H1 (cell line): ENCODE measurements around the gene RAD54L. TPM values are rescaled to one million over a fixed set of nuclear protein-coding genes. Genes with fewer than 3 reads are reported as not detected.

Experiments
- ASH2L ChIP-seq: fragments of 200-600, 300-600 bp; sonication (generic); IDR thresholded peaks from one replicate; pipeline ENCODE4 v1.7.1; 2017; ENCODE audit warnings: low read length
- ATF2 ChIP-seq: IDR thresholded peaks from 2 replicates; pipeline ENCODE4 v1.6.1; 2012; ENCODE audit warnings: low read length, inconsistent platforms
- BCL11A ChIP-seq, 2 experiments: IDR thresholded peaks; one replicate each; pipeline ENCODE4 v1.6.1; 2011; ENCODE audit warnings: low read depth in 2 of 2, low read length in 2 of 2, mild to moderate bottlenecking in 2 of 2
- CEBPB ChIP-seq: IDR thresholded peaks from 2 replicates; pipeline ENCODE4 v1.6.1; 2012; ENCODE audit warnings: low read depth, low read length
- CHD1 ChIP-seq: IDR thresholded peaks from 2 replicates; pipeline ENCODE4 v1.6.1; 2012; ENCODE audit warnings: low read depth, low read length, improper control_type of control experiment
- CHD2 ChIP-seq: IDR thresholded peaks from 2 replicates; pipeline ENCODE4 v1.6.1; 2012; ENCODE audit warnings: low read length, improper control_type of control experiment
- CREB1 ChIP-seq: IDR thresholded peaks from 2 replicates; pipeline ENCODE4 v1.6.1; 2012; ENCODE audit warnings: inconsistent platforms
- CTBP2 ChIP-seq: IDR thresholded peaks from 2 replicates; pipeline ENCODE4 v1.7.0; 2011; ENCODE audit warnings: borderline replicate concordance, mild to moderate bottlenecking, moderate library complexity, mixed read lengths, low read length; ENCODE audit not compliant: insufficient read depth, insufficient read length
- E2F6 ChIP-seq: IDR thresholded peaks from 2 replicates; pipeline ENCODE4 v1.6.1; 2012; ENCODE audit warnings: inconsistent platforms
- EGR1 ChIP-seq: IDR thresholded peaks from 2 replicates; pipeline ENCODE4 v1.6.1; 2011; ENCODE audit warnings: low read depth, low read length, borderline replicate concordance
- GTF2F1 ChIP-seq: IDR thresholded peaks from 2 replicates; pipeline ENCODE4 v1.6.1; 2012; ENCODE audit warnings: low read depth, low read length, improper control_type of control experiment, borderline replicate concordance
- HDAC2 ChIP-seq, 2 experiments: fragments of 300-600 bp in 1 of 2; sonication (generic) in 1 of 2; IDR thresholded peaks; 2 replicates each; pipeline ENCODE4 v1.6.1; 2011 to 2012; ENCODE audit warnings: low read depth in 2 of 2, low read length in 2 of 2, mild to moderate bottlenecking in 2 of 2, moderate library complexity in 2 of 2, borderline replicate concordance in 1 of 2, inconsistent platforms in 1 of 2
- JUN ChIP-seq: IDR thresholded peaks from 2 replicates; pipeline ENCODE4 v1.6.1; 2011; ENCODE audit warnings: low read depth, mild to moderate bottlenecking, improper control_type of control experiment, low read length
- KDM5A ChIP-seq: fragments of 200-600 bp; IDR thresholded peaks from 2 replicates; pipeline ENCODE4 v1.7.1; 2012; ENCODE audit warnings: mild to moderate bottlenecking, low read length, inconsistent platforms, mixed read lengths
- NANOG ChIP-seq: IDR thresholded peaks from 2 replicates; pipeline ENCODE4 v1.6.1; 2011; ENCODE audit warnings: low read length, low read depth, mild to moderate bottlenecking, inconsistent platforms; ENCODE audit not compliant: insufficient read depth, poor library complexity, severe bottlenecking
- RBBP5 ChIP-seq: IDR thresholded peaks from 2 replicates; pipeline ENCODE4 v1.7.1; 2012; ENCODE audit warnings: low read depth, mild to moderate bottlenecking, inconsistent platforms, low read length, moderate library complexity, borderline replicate concordance
- RFX5 ChIP-seq: IDR thresholded peaks from 2 replicates; pipeline ENCODE4 v1.6.1; 2011; ENCODE audit warnings: low read depth, low read length, improper control_type of control experiment, borderline replicate concordance
- SIX5 ChIP-seq: IDR thresholded peaks from 2 replicates; pipeline ENCODE4 v1.6.1; 2011; ENCODE audit warnings: mild to moderate bottlenecking, low read depth, low read length
- SUZ12 ChIP-seq: fragments of 200-600 bp; sonication (generic); IDR thresholded peaks from 2 replicates; pipeline ENCODE4 v1.6.1; 2012; ENCODE audit warnings: mild to moderate bottlenecking, inconsistent platforms, low read length, moderate library complexity, mixed read lengths
- TBP ChIP-seq: IDR thresholded peaks from 2 replicates; pipeline ENCODE4 v1.6.1; 2011; ENCODE audit warnings: low read depth, low read length, improper control_type of control experiment
- TCF12 ChIP-seq: IDR thresholded peaks from 2 replicates; pipeline ENCODE4 v1.6.1; 2011; ENCODE audit warnings: low read depth, mild to moderate bottlenecking, low read length
- TEAD4 ChIP-seq: IDR thresholded peaks from 2 replicates; pipeline ENCODE4 v1.6.1; 2012; ENCODE audit warnings: low read depth, low read length, inconsistent platforms, mixed read lengths
- YY1 ChIP-seq: IDR thresholded peaks from 2 replicates; pipeline ENCODE4 v1.6.1; 2011; ENCODE audit warnings: low read depth, mild to moderate bottlenecking, low read length
- polyA plus RNA-seq, 7 experiments: library from polyadenylated mRNA; depleted of rRNA in 3 of 7; stranded (reverse) in 5 of 7; unstranded in 2 of 7; fragments of >200 nt in 5 of 7; fragments of 200-250 nt in 2 of 7; gene quantifications; 1 replicate in 5 of 7; 2 replicates in 1 of 7; 4 replicates in 1 of 7; pipeline versions ENCODE4 v1.2.1 to v1.2.3, GENCODE V29; 2011 to 2013; ENCODE audit warnings: missing spikeins in 2 of 7, mixed read lengths in 2 of 7
- total RNA-seq: library from RNA; stranded (reverse); fragmentation: NEBNext Ultra II Directional; extraction: Animal tissue kit (Norgen Biotek cat#: 25700); gene quantifications from 2 replicates; pipeline ENCODE4 v1.2.1, GENCODE V29; 2021

RAD54L gene
- total and polyA plus RNA-seq, 2 of the 8 experiments (the other 6 are each of a cell fraction or from before 2014, with no cell fraction given) = 43.5 to 50.3 TPM

- TF ChIP-seq ATF2 (no peak), E2F6 (no peak), SIX5 (peak; percentile 84), RBBP5 (0 out of 2 replicates have a peak, but pooled peaks have one; percentile 31), CEBPB (no peak), CHD1 (peak; percentile 95), TCF12 (no peak), TEAD4 (no peak), CHD2 (no peak), BCL11A (IDR thresholded peaks at IDR 0.05; ENCODE audit: low read depth in 2 of 2, low read length in 2 of 2) (no peak), ASH2L (peak; percentile 46), TBP (peak; percentile 92), GTF2F1 (0 out of 2 replicates have a peak, but pooled peaks have one; percentile 26), JUN (no peak), NANOG (no peak), CTBP2 (no peak), CREB1 (peak; percentile 42), SUZ12 (no peak), KDM5A (peak; percentile 52), YY1 (peak; percentile 100), HDAC2 (IDR thresholded peaks at IDR 0.05; ENCODE audit: borderline replicate concordance in 1 of 2, low read depth in 2 of 2, low read length in 2 of 2) (no peak), EGR1 (no peak), RFX5 (no peak)
Observed at GRCh38 chr1:46303038-46303871, 55.7 kb downstream of the RAD54L start, which contains the start of the genes LRRC41 and UQCRH (continued).
